Right lobe of liver (tissue), 4 donors: ENCODE data around the gene PRPF8.

ENCODE experiments used
- CTCF ChIP-seq, 4 donors: fragments of 200-600 bp in 3 of 4; fragments of 450-650 bp in 1 of 4; IDR thresholded peaks; one replicate each; pipeline versions ENCODE4 v1.5.1 to v1.8.0; 2016 to 2022; ENCODE audit warnings: antibody characterized with exemption in 4 of 4, mild to moderate bottlenecking in 2 of 4
- POLR2A ChIP-seq: fragments of 450-650 bp; IDR thresholded peaks from one replicate; pipeline ENCODE4 v1.6.1; 2017; ENCODE audit warnings: antibody characterized with exemption, mild to moderate bottlenecking
- donor health status: DM: no; HTN: no; CAD: no.
- donor health status: DM: no; HTN: no; CAD: no.
- donor health status: DM: no; HTN: yes; CAD: no.

GRCh38 chr17:1690544-1691221, 6.0 kb upstream of the PRPF8 start:
- TF ChIP-seq CTCF (IDR thresholded peaks at IDR 0.05): no peak
- TF ChIP-seq POLR2A: no peak
